Neural cell (in vitro differentiated cells): ENCODE results near the gene PPFIBP2. TPM values are rescaled to one million over a fixed set of nuclear protein-coding genes. Genes with fewer than 3 reads are reported as not detected.

Experiments
- H2AFZ ChIP-seq: fragments of 200-600, 300-800 bp; sonication (generic), shearing (Covaris generic); 2 replicates; pipeline ENCODE4 v1.6.0; 2014; ENCODE audit warnings: low read depth, mild to moderate bottlenecking, antibody characterized with exemption, low read length, moderate library complexity
- H3F3A ChIP-seq: fragments of 200-600 bp; shearing (Covaris generic); 2 replicates; pipeline ENCODE4 v1.6.1; 2016; ENCODE audit warnings: mild to moderate bottlenecking, moderate library complexity, mixed read lengths, antibody characterized with exemption, low read length; ENCODE audit not compliant: insufficient read depth, poor library complexity, severe bottlenecking
- H3K27ac ChIP-seq: fragments of 200-600, 300-800 bp; sonication (generic), shearing (Covaris generic); 2 replicates; pipeline ENCODE4 v1.5.1; 2014; ENCODE audit warnings: mild to moderate bottlenecking, low read length, moderate library complexity
- H3K27me3 ChIP-seq: fragments of 300-800, 200-600 bp; sonication (generic), shearing (Covaris generic); 2 replicates; pipeline ENCODE4 v1.6.0; 2014; ENCODE audit warnings: mild to moderate bottlenecking, low read depth, low read length, moderate library complexity; ENCODE audit not compliant: insufficient read depth
- H3K36me3 ChIP-seq: fragments of 300-800, 200-600 bp; sonication (generic), shearing (Covaris generic); 2 replicates; pipeline ENCODE4 v1.5.1; 2014; ENCODE audit warnings: mild to moderate bottlenecking, antibody characterized with exemption, low read length, moderate library complexity; ENCODE audit not compliant: insufficient read depth
- H3K4me2 ChIP-seq: fragments of 300-800, 200-600 bp; sonication (generic), shearing (Covaris generic); 2 replicates; pipeline ENCODE4 v1.6.0; 2014; ENCODE audit warnings: mild to moderate bottlenecking, low read length
- H3K4me3 ChIP-seq: fragments of 300-800, 200-600 bp; sonication (generic), shearing (Covaris generic); 2 replicates; pipeline ENCODE4 v1.5.1; 2014; ENCODE audit warnings: mild to moderate bottlenecking, low read length, moderate library complexity
- H3K79me2 ChIP-seq: fragments of 200-600 bp; shearing (Covaris generic); replicated peaks from 2 replicates; pipeline ENCODE4 v1.6.0; 2014; ENCODE audit warnings: mild to moderate bottlenecking, low read length, moderate library complexity; ENCODE audit not compliant: insufficient read depth
- H3K9ac ChIP-seq: fragments of 300-800, 200-600 bp; sonication (generic), shearing (Covaris generic); 2 replicates; pipeline ENCODE4 v1.6.1; 2016; ENCODE audit warnings: mild to moderate bottlenecking, low read length, mixed read lengths
- H3K9me2 ChIP-seq: fragments of 200-600 bp; shearing (Covaris generic); 2 replicates; pipeline ENCODE4 v1.6.1; 2016; ENCODE audit warnings: mild to moderate bottlenecking, low read length, mixed read lengths; ENCODE audit not compliant: insufficient read depth
- H3K9me3 ChIP-seq: fragments of 200-600, 300-800 bp; sonication (generic), shearing (Covaris generic); 2 replicates; pipeline ENCODE4 v1.6.1; 2016; ENCODE audit warnings: mild to moderate bottlenecking, mixed run types, low read length, moderate library complexity, mixed read lengths
- H4K20me1 ChIP-seq: fragments of 200-600 bp; shearing (Covaris generic); 2 replicates; pipeline ENCODE4 v1.6.1; 2016; ENCODE audit warnings: mild to moderate bottlenecking, mixed run types; ENCODE audit not compliant: insufficient read depth
- EP300 ChIP-seq: fragments of 450-650 bp; conservative IDR thresholded peaks from 2 replicates; pipeline ENCODE4 v1.6.1; 2014; ENCODE audit warnings: antibody characterized with exemption, mild to moderate bottlenecking, moderate library complexity; ENCODE audit not compliant: poor library complexity, severe bottlenecking
- EZH2 ChIP-seq: fragments of 200-600, 300-800 bp; shearing (Covaris generic), sonication (generic); IDR thresholded peaks from 2 replicates; pipeline ENCODE4 v1.6.1; 2014; ENCODE audit warnings: antibody characterized with exemption, low read length, borderline replicate concordance, mild to moderate bottlenecking; ENCODE audit not compliant: insufficient read depth, poor library complexity, severe bottlenecking
- MXI1 ChIP-seq: fragments of 450-650 bp; conservative IDR thresholded peaks from 2 replicates; pipeline ENCODE4 v1.6.1; 2014; ENCODE audit warnings: antibody characterized with exemption, mild to moderate bottlenecking; ENCODE audit not compliant: poor library complexity, severe bottlenecking
- POLR2AphosphoS5 ChIP-seq: IDR thresholded peaks from 2 replicates; pipeline ENCODE4 v1.6.1; 2012
- RAD21 ChIP-seq: fragments of 450-650 bp; conservative IDR thresholded peaks from 2 replicates; pipeline ENCODE4 v1.6.1; 2014; ENCODE audit warnings: antibody characterized with exemption, mild to moderate bottlenecking, moderate library complexity
- SMC3 ChIP-seq: fragments of 450-650 bp; conservative IDR thresholded peaks from 2 replicates; pipeline ENCODE4 v1.6.1; 2014; ENCODE audit warnings: antibody characterized with exemption, mild to moderate bottlenecking, moderate library complexity; ENCODE audit not compliant: poor library complexity
- TAF1 ChIP-seq: IDR thresholded peaks from 2 replicates; pipeline ENCODE4 v1.6.1; 2012; ENCODE audit warnings: low read depth
- polyA plus RNA-seq: library from polyadenylated mRNA; depleted of rRNA; stranded (reverse); fragments of >200 nt; gene quantifications from 2 replicates; pipeline ENCODE4 v1.2.3, GENCODE V29; 2014
- TF ChIP-seq, protein P1 (sequence below): IDR thresholded peaks from 2 replicates; pipeline ENCODE4 v1.6.1; 2012; ENCODE audit warnings: borderline replicate concordance
- TF ChIP-seq, protein P2 (sequence below): fragments of 450-650 bp; IDR thresholded peaks from 2 replicates; pipeline ENCODE4 v1.5.1; 2014; ENCODE audit warnings: antibody characterized with exemption, mild to moderate bottlenecking, moderate library complexity; ENCODE audit not compliant: poor library complexity, severe bottlenecking

PPFIBP2 gene
- polyA plus RNA-seq, 1 donor from 2014 or later, result not detected

DNA sequence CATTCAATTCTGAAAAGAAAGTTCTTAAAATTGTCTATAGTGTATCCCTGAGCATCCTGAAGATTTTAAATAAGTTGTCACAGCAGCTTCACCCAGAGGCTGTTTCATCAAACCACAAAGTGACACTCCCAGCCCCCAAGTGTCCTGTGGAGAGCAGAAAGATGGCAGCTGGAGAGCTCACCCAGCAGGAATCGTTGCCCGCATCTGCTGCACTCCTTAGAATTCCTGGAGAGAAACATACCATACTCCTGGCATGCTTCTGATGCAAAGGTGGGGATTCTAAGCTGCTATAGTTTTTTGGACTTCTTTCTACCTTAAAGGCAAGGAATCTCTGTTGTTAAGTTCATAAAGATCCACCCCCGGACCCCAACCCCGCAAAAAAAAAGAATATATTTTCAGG, 173.0 kb downstream of the PPFIBP2 start:
- Histone ChIP-seq H3K9ac (no peak overlapping the region), H3K9me2 (no peaks in the 10 kb centered on the region), H2AFZ (no peak overlapping the region), H3K9me3 (no peaks in the 10 kb centered on the region), H3K79me2 (no peaks in the 10 kb centered on the region), H4K20me1 (no peaks in the 10 kb centered on the region), H3K4me2 (no peak overlapping the region), H3K4me3 (no peak overlapping the region), H3K27ac (no peak overlapping the region), H3K36me3 (no peaks in the 10 kb centered on the region), H3K27me3 (no peaks in the 10 kb centered on the region), H3F3A (no peaks in the 10 kb centered on the region)
- TF ChIP-seq, protein P1, sequence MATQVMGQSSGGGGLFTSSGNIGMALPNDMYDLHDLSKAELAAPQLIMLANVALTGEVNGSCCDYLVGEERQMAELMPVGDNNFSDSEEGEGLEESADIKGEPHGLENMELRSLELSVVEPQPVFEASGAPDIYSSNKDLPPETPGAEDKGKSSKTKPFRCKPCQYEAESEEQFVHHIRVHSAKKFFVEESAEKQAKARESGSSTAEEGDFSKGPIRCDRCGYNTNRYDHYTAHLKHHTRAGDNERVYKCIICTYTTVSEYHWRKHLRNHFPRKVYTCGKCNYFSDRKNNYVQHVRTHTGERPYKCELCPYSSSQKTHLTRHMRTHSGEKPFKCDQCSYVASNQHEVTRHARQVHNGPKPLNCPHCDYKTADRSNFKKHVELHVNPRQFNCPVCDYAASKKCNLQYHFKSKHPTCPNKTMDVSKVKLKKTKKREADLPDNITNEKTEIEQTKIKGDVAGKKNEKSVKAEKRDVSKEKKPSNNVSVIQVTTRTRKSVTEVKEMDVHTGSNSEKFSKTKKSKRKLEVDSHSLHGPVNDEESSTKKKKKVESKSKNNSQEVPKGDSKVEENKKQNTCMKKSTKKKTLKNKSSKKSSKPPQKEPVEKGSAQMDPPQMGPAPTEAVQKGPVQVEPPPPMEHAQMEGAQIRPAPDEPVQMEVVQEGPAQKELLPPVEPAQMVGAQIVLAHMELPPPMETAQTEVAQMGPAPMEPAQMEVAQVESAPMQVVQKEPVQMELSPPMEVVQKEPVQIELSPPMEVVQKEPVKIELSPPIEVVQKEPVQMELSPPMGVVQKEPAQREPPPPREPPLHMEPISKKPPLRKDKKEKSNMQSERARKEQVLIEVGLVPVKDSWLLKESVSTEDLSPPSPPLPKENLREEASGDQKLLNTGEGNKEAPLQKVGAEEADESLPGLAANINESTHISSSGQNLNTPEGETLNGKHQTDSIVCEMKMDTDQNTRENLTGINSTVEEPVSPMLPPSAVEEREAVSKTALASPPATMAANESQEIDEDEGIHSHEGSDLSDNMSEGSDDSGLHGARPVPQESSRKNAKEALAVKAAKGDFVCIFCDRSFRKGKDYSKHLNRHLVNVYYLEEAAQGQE, result no peak
- no peak for TF ChIP-seq SMC3
- TF ChIP-seq POLR2AphosphoS5, result no peak
- no peak for TF ChIP-seq MXI1
- no peak for TF ChIP-seq EP300
- no peak for TF ChIP-seq EZH2
- TF ChIP-seq RAD21, result no peak
- no peak for TF ChIP-seq TAF1
- TF ChIP-seq, protein P2, sequence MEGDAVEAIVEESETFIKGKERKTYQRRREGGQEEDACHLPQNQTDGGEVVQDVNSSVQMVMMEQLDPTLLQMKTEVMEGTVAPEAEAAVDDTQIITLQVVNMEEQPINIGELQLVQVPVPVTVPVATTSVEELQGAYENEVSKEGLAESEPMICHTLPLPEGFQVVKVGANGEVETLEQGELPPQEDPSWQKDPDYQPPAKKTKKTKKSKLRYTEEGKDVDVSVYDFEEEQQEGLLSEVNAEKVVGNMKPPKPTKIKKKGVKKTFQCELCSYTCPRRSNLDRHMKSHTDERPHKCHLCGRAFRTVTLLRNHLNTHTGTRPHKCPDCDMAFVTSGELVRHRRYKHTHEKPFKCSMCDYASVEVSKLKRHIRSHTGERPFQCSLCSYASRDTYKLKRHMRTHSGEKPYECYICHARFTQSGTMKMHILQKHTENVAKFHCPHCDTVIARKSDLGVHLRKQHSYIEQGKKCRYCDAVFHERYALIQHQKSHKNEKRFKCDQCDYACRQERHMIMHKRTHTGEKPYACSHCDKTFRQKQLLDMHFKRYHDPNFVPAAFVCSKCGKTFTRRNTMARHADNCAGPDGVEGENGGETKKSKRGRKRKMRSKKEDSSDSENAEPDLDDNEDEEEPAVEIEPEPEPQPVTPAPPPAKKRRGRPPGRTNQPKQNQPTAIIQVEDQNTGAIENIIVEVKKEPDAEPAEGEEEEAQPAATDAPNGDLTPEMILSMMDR, result no peak

DNA sequence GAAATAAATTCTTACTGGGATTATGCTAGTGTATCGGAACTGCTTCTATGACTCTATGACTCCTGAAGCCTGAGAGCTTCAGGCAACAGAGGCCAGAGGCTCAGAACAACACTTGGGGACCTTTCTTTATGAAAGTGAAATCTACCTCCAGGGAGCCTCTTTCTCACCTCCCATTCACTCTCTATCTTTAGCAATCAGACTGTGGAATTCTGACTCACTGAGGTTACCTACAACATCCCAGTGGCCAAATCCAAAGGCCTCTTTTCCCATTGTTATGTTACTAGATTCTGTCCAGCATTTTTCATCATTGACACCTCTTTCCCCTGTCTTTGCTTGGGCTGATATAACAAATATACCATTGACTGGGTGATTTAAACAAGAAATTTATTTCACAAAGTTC, 173.6 kb downstream of the PPFIBP2 start:
- no peak overlapping the region for H3K9ac ChIP-seq
- no peaks in the 10 kb centered on the region for H3K9me2 ChIP-seq
- no peaks in the 10 kb centered on the region for H4K20me1 ChIP-seq
- no peaks in the 10 kb centered on the region for H3K79me2 ChIP-seq
- no peak overlapping the region for H3K27ac ChIP-seq
- H3K4me2 ChIP-seq, result no peak overlapping the region
- TF ChIP-seq SMC3 (no peak), MXI1 (no peak), EP300 (no peak), EZH2 (no peak), POLR2AphosphoS5 (no peak), RAD21 (no peak), TAF1 (no peak)
- TF ChIP-seq, protein P1, result no peak
- TF ChIP-seq, protein P2, result no peak
- H3K36me3 ChIP-seq, result no peaks in the 10 kb centered on the region
- no peaks in the 10 kb centered on the region for H3F3A ChIP-seq
- no peak overlapping the region for H2AFZ ChIP-seq
- no peaks in the 10 kb centered on the region for H3K9me3 ChIP-seq
- no peaks in the 10 kb centered on the region for H3K27me3 ChIP-seq
- H3K4me3 ChIP-seq, result no peak overlapping the region
